GM18526 (cell line): Measurements from ENCODE around the gene KCNG1.

Experiments
- POLR2A ChIP-seq: IDR thresholded peaks from 3 replicates; pipeline ENCODE4 v1.6.1; 2011; ENCODE audit not compliant: insufficient read length; ENCODE audit errors: extremely low read depth

Gene KCNG1

GRCh38 chr20:51022803-51023616 is at the start of gene KCNG1:
KCNG1 (minus strand) TSS chr20:51023107; CDS start chr20:51010338, 12,769 bp downstream.
- no peak for TF ChIP-seq POLR2A

- TF ChIP-seq POLR2A, result no peak
Measured at GRCh38 chr20:51070621-51071020, 47.7 kb upstream of the KCNG1 start.

GRCh38 chr20:51067792-51068191 is 44.9 kb upstream of the KCNG1 start:
- no peak for TF ChIP-seq POLR2A

GRCh38 chr20:51065615-51066014 is 42.7 kb upstream of the KCNG1 start:
- TF ChIP-seq POLR2A, result no peak

- no peak for TF ChIP-seq POLR2A
Measured at GRCh38 chr20:51064137-51064536, 41.2 kb upstream of the KCNG1 start.

GRCh38 chr20:51062065-51062464 is 39.2 kb upstream of the KCNG1 start:
- no peak for TF ChIP-seq POLR2A

- no peak for TF ChIP-seq POLR2A
Measured at GRCh38 chr20:51061418-51062045, 38.6 kb upstream of the KCNG1 start.

GRCh38 chr20:51060301-51060700 is 37.4 kb upstream of the KCNG1 start:
- no peak for TF ChIP-seq POLR2A

GRCh38 chr20:51059862-51060261 is 37.0 kb upstream of the KCNG1 start:
- TF ChIP-seq POLR2A, result no peak

- no peak for TF ChIP-seq POLR2A
Measured at GRCh38 chr20:51058017-51058416, 35.1 kb upstream of the KCNG1 start.

- no peak for TF ChIP-seq POLR2A
Measured at GRCh38 chr20:51054233-51054632, 31.3 kb upstream of the KCNG1 start.

- TF ChIP-seq POLR2A, result no peak
Measured at GRCh38 chr20:51050531-51051075, 27.7 kb upstream of the KCNG1 start.

- TF ChIP-seq POLR2A, result no peak
Measured at GRCh38 chr20:51046021-51046985, 23.4 kb upstream of the KCNG1 start.

GRCh38 chr20:51044796-51045195 is 21.9 kb upstream of the KCNG1 start:
- TF ChIP-seq POLR2A, result no peak

- no peak for TF ChIP-seq POLR2A
Measured at GRCh38 chr20:51043811-51044210, 20.9 kb upstream of the KCNG1 start.
